Spleen (tissue), 7 donors: ENCODE measurements around the gene TAS1R1.

Experiments
- CTCF ChIP-seq, 11 experiments: fragments of 200-600 bp in 7 of 11; fragments of 450-650 bp in 4 of 11; sonication (generic) in 4 of 11; IDR thresholded peaks in 8 of 11; conservative IDR thresholded peaks in 3 of 11; 1 replicate in 7 of 11; 2 replicates in 4 of 11; pipeline versions ENCODE4 v1.4.0 to v1.8.0; 2016 to 2021; ENCODE audit warnings: antibody characterized with exemption in 11 of 11, inconsistent platforms in 4 of 11, mild to moderate bottlenecking in 1 of 11
- POLR2A ChIP-seq, 3 donors: fragments of 450-650 bp; IDR thresholded peaks; one replicate each; pipeline ENCODE4 v1.5.1; 2017; ENCODE audit warnings: antibody characterized with exemption in 3 of 3, mild to moderate bottlenecking in 1 of 3
- POLR2AphosphoS5 ChIP-seq, 3 donors: sonication (generic); formaldehyde crosslinking; IDR thresholded peaks; one replicate each; pipeline ENCODE4 v1.5.1; 2017; ENCODE audit warnings: antibody characterized with exemption in 3 of 3
- donor health status: DM: no; HTN: no; CAD: no; lungs with moderate emphysema.
- donor health status: DM: no; HTN: no; CAD: no.
- donor health status: DM: no; HTN: no; CAD: no.

DNA sequence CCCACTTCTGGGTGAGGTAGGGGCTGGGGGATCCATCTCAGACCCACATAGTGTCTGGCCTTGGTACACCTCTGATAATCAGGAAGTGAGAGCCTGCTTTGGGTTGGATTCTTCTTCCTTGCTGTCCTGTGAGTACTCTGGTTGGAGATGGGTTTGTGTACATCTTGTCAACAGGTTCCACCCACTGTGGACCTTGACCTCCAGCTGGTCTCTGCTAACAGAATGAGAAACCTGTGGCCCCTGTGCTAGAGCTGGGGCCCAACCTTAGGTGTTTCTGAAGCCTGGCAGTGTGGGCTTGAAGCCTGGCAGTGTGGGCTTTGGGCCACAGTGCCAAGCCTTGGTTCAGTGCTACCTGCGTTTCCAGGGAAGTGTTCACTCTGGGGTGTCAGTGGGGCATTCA is 27.3 kb downstream of the TAS1R1 start:
- TF ChIP-seq CTCF (IDR thresholded peaks at IDR 0.05 in 8 of 11, conservative IDR thresholded peaks at IDR 0.05 in 3 of 11) (no peak), POLR2AphosphoS5 (IDR thresholded peaks at IDR 0.05) (no peak), POLR2A (IDR thresholded peaks at IDR 0.05) (no peak)
